Hepatic stellate cell (primary cell): ENCODE results near the gene CTNNBIP1.

Experiments used
- DNase-seq: peaks from one replicate; pipeline ENCODE4 v3.0.0; 2011; ENCODE audit warnings: low spot score

Gene CTNNBIP1

DNA sequence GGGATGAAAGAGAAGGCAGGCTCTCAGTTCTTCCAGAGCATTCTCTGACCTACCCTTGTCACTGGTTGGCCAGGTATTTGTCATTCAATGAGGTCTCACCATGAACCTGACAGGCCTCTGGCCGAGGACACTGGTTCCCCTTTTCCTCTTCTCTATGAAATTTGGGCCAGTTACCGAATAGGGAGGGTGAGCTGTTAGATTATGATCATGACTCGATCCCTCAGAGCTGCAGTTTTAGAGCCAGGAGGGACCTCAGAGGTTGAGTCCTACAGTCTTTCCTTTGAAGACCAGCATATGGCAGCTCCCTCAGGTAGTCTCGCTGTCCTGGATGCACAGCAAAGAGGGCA is 56.8 kb downstream of the CTNNBIP1 start:
- no peak for DNase-seq

DNA sequence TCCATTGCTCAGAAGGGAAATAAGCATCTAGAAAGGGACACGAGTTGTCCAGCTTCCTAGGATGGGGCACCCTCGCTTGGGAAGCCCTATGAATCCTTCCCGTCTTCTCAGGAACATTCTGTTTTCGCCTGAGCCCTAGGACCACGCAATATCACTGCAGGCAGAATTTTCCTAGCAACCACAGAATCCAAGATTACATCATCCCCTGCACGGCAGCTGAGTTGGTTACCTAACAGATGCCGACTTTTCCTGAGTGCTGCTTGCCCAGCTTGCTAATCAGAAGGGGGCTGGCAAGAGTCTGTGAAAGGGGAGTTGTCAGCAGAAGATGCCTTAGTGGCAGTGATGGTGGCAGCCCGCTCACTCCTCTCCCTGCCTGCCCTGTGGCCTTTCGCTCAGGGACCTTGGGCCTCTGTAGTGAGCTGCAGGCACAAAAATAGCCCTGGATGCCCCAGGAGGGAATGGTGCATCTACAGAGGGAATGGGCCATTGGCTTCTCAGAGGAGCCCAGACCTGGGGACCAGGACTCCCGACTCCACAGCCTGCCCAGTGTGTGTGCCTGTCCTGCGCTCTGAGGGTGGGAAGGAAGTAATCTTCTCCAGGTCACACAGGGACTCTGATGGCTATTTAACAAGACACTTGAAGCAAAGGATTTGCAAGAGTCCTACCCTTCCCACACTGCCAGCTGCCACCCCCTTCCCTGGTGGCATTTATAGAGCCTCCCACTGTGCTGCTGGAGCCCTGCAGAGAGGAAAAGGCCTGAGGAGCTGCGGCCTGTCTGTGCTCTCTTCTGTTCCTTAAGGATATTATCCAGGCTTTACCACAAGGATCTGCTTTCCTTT is 57.4 kb downstream of the CTNNBIP1 start:
- peak; percentile 54 for DNase-seq

DNA sequence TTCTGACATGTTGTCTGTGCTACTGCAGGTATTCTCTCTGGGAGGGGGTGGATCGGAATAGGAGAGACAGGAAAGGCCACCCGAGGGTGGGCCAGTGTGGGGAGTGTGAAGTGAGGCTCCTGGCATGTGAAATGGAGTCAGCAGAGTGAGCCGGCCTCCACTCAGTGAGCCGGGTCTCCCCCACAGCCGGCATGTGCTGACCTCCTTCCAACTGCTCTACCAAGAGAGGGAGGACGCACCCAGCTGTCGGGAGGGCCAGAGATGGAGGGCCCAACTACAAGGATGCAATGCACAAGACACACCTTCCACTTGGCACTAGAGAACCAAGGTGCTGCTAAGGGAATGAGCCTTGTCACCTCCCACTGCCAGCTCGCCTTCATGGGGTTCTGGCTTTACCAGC is 58.1 kb downstream of the CTNNBIP1 start:
- DNase-seq, result no peak

DNA sequence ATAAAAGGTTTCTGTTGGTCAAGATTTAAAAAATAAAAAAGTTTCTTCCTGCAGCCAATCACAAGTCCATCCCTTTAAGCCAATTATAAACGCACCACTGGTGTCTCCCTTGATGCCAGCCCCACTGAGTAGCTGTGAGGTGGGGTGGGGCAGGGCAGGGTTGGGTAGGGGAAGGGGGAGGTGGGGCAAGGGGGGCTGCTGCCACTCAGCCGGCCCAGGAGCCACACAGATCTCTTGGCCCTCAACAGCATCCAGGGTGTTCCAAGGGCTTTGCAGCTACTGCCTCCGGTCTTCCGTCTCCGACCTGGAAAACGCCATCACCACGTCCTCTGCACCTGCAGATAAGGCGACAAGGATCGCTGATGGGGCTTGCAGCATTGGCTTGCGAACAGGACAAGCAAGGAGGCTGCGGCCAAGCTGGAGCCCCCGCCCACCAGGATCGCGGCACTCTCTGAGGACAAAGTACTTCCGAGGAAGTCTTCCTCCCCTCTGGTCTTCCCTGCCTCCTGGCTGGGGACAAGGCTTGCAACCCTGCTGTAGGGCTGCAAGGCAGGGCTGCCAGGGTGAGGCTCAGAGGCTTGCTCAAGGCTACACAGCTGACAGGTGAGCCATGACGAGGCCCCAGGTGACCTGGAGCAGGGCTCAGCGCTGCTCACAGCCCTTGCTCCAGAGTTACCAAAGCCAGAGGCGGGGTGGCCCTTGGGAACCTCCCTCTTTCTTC is 59.5 kb downstream of the CTNNBIP1 start:
- DNase-seq, result no peak

DNA sequence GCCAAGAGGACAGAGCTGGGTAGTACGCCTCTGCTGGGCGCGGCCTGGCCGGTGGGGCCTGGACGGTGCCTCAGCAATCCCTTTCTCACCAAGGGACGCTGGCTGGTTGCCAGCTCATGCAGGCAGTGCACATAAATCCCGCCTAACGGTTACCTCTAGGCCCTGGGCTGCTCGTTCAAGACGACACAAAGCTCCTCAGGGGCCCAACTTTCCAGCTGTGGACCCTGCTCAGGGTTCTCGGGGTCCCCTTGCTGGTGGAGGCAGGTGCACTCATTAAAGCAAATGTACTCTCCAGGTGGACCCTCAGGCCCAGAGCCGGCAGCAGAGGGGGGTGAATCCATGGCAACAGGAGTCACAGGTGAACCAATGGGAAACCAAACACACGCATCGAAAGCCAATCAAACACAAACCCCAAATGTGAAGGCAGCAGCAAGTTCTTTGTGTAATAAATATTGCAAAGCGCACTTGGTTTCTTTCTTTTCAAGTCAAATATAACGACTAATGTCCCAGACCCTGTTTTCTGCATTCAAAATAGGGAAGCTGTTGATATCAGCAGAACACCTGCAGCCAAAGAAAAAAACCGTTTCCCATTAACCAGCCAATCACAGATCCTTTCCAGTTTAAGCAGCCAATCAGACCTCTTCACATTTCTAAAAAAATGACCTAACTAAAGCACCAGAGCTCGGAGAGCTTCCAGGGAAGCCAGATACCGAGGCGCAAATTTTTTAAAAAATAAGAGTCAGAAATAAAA is 60.2 kb downstream of the CTNNBIP1 start:
- DNase-seq, result no peak

DNA sequence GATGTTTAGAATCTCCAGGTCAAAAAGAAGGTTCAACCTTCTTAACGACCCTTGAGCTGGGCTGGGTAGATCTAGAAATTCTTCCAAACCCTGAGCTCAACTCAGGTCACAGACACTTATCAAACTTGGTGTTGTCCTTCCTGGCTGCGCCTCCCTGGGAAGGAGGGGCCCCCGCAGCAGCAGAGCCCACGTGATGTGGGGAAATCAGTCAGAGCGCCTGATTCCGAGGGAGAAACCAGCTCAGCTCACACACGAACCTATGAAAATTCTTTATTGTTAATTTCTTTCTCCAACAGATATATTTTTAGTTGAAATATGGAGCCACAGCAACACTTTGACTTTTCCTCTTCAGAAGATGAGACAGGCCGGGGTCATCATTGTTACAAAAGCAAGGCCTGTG is 62.0 kb downstream of the CTNNBIP1 start:
- no peak for DNase-seq

- no peak for DNase-seq
Observed at GRCh38 chr1:9847269-9847668, 62.8 kb downstream of the CTNNBIP1 start.

DNA sequence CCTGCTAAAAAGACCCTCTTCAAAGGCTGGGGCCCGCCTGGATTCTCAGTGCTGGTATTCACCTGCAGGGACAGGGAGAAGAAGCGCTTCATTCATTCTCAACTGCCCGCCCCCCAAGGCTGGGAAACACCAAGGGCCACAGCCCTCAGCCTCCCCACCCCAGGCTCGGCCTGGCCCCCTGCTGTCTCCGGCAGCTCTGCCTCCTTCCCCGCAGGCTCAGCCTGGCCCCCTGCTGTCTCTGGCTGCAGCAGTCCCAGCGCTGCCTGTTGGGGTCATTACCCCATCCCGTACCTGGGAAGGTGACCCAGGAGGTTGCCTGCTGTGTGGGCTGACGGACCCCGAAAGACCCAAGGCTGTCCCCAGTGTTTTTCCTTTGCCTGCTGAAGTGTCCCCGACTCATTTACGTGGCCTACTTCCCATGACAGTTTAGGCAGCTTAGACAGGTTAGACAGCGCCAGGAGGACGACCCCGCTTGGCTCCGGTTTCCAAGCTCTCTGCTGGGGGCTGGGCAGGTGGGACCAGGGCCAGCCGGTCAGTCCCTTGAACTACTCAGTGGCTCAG is 63.4 kb downstream of the CTNNBIP1 start:
- DNase-seq, result no peak

DNA sequence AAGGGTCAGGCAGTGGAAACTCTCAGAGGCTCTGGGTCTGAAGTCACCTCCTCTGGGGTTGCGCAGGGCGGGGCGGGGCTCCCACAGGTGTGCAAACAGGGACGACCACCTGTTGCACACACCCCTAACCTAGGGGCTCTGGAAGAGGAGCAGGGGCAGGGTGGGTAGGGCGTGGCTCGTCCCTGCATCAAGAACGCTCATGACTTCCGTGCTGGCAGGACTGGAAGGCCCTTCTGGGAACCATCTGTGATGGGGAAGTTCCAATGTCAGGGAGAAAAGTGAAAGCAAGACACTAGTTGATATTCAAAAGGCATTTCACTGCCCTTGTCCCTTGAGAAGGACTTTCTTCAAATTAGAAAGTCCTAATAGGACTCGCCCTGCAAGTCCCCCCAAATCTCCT is 64.2 kb downstream of the CTNNBIP1 start:
- no peak for DNase-seq

DNA sequence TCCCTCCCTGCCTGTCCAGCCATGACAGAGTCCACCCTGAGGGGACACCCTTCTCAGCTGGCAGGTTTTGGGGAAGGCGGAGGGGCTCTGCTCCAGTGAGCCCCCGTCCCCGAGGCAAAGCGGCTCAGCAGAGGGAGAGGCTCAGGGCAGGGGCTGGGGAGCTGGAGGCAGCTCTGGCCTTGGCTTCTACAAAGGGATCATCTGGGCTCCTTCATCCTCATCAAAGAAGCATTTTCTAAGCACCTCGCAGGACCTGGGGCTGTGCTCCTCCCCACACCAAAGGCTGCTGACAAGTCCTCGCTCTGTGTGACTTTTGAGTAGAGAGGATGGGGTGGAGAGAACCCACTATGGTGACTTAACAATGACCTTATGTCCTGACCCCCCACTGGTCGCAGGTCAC is 65.3 kb downstream of the CTNNBIP1 start:
- no peak for DNase-seq

GRCh38 chr1:9844106-9844505 is 66.0 kb downstream of the CTNNBIP1 start:
- DNase-seq, result no peak

- DNase-seq, result no peak
Observed at GRCh38 chr1:9843576-9843945, 66.5 kb downstream of the CTNNBIP1 start.

- no peak for DNase-seq
Observed at GRCh38 chr1:9842781-9843575, 67.1 kb downstream of the CTNNBIP1 start.

DNA sequence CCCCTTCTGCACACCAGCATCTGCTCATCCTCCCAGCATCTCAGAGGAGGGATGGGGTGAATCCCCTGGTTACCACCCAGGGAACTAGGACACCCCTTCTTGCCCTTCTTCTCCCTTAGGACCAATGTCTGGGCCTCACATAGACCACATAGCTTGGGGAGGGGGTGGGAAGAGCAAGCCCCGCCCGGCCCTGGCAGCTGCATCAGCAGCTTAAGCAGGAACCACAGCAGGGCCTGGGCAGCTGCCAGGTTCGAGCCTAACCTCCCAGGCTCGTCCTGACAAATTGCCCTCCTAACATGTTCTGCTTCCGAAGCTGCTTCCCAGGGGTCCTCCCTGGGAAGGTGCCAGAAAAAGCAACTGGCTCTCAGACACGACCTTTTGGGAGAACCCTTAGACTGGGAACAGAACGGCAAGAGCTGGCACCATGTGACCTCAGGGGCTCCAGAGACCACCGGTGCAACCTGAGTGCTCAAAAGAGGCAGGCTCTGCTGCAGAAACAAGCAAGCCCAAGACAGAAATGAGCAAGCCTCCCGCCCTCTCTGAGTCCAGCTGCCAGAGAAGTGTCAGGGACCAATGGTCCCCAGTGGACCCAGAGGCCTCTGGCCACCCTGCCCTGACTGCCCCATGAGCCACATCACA is 67.9 kb downstream of the CTNNBIP1 start:
- DNase-seq, result no peak

DNA sequence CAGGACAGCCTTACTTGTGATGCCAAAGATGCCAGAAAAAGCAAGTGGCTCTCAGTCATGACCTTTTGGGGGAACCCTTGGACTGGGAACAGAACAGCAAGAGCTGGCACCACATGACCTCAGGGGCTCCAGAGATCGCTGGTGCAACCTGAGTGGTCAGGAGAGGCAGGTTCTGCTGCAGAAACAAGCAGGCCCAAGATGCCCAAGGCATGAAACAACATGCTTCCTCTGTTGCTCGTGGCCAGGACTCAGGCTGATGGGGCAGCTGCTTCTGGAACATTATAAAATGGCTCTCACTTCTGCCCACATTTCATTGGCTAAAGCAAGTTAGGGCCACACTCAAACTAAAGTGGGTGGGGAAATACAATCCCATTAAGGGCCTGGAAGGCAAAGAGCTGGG is 68.6 kb downstream of the CTNNBIP1 start:
- DNase-seq, result no peak

DNA sequence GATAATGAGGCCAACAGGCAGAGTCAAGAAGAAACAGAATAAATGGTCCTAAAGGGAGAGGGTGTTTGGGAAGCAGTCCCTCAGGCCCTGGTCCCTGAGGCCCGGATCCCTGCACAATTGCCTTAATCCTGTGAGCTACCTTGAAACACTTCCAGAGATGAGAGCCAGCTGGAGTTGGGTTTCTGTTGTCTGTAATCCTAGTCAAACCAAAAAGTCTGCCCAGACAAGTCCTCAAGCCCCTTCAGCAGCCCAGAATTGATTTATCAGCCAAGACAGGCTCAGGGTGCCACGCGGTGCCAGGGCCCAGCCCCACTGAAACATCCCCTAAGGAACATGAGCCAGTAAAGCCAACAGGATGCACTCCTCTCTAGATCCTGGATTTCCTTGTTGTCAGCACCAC is 69.9 kb downstream of the CTNNBIP1 start:
- no peak for DNase-seq

DNA sequence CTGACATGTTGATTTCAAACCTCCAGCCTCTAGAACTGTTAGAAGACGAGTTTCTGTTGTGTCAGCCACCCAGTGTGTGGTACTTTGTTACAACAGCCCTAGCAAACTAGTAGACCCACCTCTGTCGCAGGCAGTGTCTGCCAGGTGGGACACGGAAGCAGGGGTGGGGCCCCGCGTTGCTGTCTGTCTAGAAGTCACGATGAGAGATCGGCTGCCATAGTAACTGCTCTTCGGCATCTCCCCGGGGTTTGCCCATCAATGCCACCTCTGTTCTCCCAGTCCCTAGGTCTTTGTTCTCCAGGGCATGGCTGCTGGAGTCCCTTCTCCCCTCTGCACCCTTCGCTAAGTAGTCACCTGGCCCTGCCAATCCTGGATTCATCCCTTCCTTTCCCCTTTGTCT is 71.1 kb downstream of the CTNNBIP1 start:
- DNase-seq, result no peak

- DNase-seq, result no peak
Observed at GRCh38 chr1:9836632-9836960, 73.5 kb downstream of the CTNNBIP1 start.

DNA sequence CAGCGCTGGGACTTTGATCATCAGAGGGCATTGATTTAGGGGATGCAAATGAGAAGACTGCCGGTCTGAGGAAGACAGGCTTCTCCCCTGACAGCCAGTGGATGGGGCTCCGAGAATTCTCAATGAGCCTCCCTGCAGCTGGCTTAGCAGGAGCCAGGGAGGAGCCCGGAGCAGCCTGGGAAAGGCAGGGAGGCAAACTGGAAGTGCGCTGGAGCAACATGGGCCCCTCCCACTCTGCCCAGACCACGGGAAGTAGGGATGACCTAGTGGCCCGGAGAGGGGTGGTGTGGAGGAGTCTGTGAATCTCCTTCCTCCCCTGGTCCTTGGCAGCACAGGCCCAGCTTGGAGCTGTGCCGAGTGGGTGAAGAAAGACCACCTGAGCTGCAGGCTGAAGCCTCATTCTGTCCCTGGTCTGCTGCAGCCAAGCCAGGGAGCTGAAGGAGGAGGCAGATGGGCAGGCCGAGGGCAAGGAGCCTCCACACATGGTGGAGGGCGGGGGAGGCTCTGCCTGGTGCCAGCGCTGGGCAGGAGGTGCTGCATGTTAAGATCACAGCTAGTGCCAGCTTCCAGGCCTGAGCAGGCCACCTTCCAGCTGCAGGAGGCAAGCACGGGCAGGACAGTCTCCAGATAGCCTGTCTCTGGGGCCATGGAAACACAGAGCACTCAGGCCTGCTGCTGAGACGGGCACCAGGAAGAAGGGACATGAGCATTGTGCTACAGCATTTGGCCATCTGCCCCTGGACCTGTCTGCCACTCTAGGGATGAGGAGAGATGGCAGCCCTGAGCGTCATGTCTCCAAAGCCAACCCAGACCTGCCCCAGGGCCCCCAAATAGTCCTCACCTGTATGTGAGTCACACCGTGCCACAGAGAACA is 74.1 kb downstream of the CTNNBIP1 start:
- DNase-seq, result peak; percentile 74

DNA sequence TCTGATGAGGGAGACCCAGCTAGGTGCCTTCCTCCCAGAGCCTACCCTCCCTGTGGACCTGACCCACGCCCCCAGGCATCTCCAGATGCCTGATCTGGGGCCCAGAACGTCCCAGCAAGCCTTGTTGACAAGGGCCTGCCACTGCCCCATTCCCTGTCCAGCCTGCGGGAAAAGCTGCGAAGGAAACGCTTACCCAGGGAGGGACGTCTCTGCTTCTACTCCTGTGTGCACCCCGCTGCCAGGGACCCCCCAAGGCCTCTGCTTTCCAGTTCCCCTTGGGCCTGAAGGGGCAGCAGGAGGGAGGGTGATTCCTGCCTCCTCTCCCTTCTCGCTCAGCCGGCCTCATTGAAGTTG is 74.7 kb downstream of the CTNNBIP1 start:
- DNase-seq, result no peak

DNA sequence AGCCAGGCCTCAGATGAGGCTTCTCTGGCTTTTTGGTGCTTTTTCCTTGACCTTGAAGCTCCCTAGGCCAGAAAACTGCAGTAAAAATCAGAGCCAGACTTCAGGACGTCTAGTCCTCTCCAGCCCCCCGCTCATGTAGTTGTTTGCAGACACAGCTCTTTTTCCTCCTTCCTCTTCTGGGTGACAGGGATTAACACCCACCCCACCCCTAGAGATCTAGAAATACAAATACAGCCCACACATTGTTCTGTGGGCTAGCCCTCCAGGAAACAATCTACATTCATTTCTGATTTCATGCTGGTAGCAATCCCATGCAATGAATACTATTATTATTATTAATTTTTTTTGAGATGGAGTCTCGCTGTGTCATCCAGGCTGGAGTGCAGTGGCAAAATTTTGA is 76.4 kb downstream of the CTNNBIP1 start:
- no peak for DNase-seq
